BLaER1 treated with 17β-estradiol and CSF1 and Interleukin-3, amounts not matched to agents 10 nM and 100 nM (cell line): Measurements from ENCODE around the gene PURB.

ENCODE experiments used
- H3K27ac ChIP-seq, 11 experiments: shearing (Covaris generic); formaldehyde crosslinking; 2 replicates each; pipeline ENCODE4 v1.8.1; 2022
- H3K27me3 ChIP-seq, 11 experiments: shearing (Covaris generic); formaldehyde crosslinking; 2 replicates each; pipeline ENCODE4 v1.8.1; 2022
- H3K36me3 ChIP-seq, 11 experiments: shearing (Covaris generic); formaldehyde crosslinking; 2 replicates each; pipeline ENCODE4 v1.8.1; 2022
- H3K4me1 ChIP-seq, 10 experiments: shearing (Covaris generic); formaldehyde crosslinking; 2 replicates each; pipeline ENCODE4 v1.8.1; 2022
- H3K4me2 ChIP-seq, 11 experiments: shearing (Covaris generic); formaldehyde crosslinking; 2 replicates each; pipeline ENCODE4 v1.8.1; 2022
- H3K4me3 ChIP-seq, 10 experiments: shearing (Covaris generic); formaldehyde crosslinking; 2 replicates each; pipeline ENCODE4 v1.8.1; 2022
- H3K9ac ChIP-seq, 11 experiments: shearing (Covaris generic); formaldehyde crosslinking; 2 replicates each; pipeline ENCODE4 v1.8.1; 2022
- H3K9me3 ChIP-seq, 11 experiments: shearing (Covaris generic); formaldehyde crosslinking; replicated peaks in 1 of 11; 2 replicates each; pipeline ENCODE4 v1.8.1; 2022
- H4K20me1 ChIP-seq, 11 experiments: shearing (Covaris generic); formaldehyde crosslinking; 2 replicates each; pipeline ENCODE4 v1.8.1; 2022
- Cebpa-rat ChIP-seq, 11 experiments: shearing (Covaris generic); IDR thresholded peaks; 2 replicates each; pipeline ENCODE4 v1.8.1; 2022

The PURB gene

DNA sequence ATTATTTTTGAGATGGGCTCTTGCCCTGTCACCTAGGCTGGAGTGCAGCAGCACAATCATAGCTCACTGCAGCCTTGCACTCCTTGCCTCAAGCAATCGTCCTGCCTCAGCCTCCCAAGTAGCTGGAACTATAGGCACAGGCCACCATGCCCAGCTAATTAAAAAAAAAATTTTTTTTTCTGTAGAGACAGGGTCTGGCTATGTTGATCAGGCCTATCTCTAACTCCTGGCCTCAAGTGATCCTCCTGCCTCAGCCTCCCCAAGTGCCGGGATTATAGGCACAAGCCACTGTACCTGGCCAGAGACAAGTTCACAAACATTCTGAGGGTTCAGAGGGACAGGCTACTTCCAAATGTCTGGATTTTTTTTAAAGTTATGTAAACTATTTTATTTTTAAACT is 32.1 kb upstream of the PURB start:
- TF ChIP-seq Cebpa-rat (IDR thresholded peaks at IDR 0.05), result no peak
- Histone ChIP-seq H3K27me3 (no peaks in the 10 kb centered on the region), H3K36me3 (no peaks in the 10 kb centered on the region), H3K27ac (no peak overlapping the region), H3K4me1 (peaks cover 4 to 26% (median 14%) of the 10 kb centered on the region in 10 experiments), H3K4me2 (no peak overlapping the region), H3K9me3 (peaks cover 0 to 11% (median 5%) of the 10 kb centered on the region in 11 experiments; a peak in 8 of 22 replicates), H4K20me1 (no peaks in the 10 kb centered on the region), H3K4me3 (no peak overlapping the region), H3K9ac (no peak overlapping the region)

DNA sequence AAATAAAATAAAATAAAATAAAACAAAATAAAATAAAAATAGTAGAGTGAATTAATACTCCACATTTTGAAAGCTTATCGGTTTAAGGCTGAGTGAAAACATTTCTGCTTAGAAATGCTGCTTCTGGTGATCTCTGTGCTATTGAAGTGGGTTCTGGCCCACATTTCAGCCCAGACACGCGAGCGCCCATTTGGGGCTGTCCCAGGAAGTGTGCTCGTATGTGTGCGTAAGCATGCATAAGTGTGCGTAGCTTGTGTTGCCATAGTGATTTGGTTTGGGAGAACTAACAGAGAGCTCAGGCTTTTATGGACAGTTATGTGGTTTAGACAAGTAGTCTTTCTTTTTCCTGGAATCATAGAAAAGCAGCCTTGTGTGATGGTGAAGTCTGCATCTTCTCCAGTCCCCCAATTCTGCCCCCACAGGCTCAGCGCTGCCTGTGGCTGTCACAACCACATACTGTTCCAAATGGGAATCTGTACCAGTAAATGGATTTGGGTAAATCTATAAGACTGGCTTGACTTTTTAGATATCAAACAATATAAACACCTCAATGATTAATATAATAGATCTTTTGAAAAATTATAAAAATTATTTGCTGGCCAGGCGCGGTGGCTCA is 29.8 kb upstream of the PURB start:
- 0 out of 22 replicates have a peak overlapping the region, but pooled peaks of 1 of the 11 experiments have one; percentile 26 for H3K9ac ChIP-seq
- no peaks in the 10 kb centered on the region for H3K27me3 ChIP-seq
- peak overlapping the region in 2 of 11 experiments; percentile 32 to 40; a peak in 3 of 22 replicates for H3K27ac ChIP-seq
- H3K36me3 ChIP-seq, result no peaks in the 10 kb centered on the region
- H3K4me3 ChIP-seq, result no peak overlapping the region
- peak overlapping the region in 4 of 11 experiments; percentile 9 to 50 (median 26); a peak in 6 of 22 replicates for H3K4me2 ChIP-seq
- H4K20me1 ChIP-seq, result no peaks in the 10 kb centered on the region
- H3K9me3 ChIP-seq, result peaks cover 0 to 4% (median 0%) of the 10 kb centered on the region in 11 experiments; a peak in 1 of 22 replicates
- TF ChIP-seq Cebpa-rat (IDR thresholded peaks at IDR 0.05), result no peak
- peaks cover 12 to 26% (median 18%) of the 10 kb centered on the region in 10 experiments for H3K4me1 ChIP-seq

DNA sequence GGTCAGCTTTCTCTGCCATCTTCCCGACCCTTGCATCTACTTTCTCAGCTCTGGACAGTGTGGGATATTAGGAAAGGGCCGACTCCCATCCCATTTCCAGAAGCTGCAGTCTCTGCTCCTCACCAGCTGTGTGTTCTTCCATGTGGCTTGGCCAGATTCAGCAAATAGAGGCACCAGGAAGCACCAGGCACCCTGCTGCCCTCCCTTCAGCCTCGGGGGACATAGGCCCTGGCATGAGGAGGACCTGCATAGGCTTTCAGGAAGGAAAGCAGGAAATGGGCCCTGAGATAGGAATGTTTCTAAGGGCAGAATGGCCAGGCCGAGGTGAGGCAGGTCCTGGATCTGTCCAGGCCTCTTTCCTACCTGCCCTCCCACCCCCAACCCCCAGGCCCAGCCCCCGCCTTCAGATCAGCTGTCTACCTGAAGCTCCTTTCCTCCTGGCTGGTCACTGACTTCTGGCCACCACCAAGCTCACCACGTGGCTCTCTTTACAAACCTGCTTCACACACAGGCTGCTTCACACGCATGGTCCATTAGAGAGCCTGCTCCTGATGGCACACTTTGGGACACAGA is 27.5 kb upstream of the PURB start:
- Histone ChIP-seq H3K4me1 (peaks cover 10 to 27% (median 15%) of the 10 kb centered on the region in 10 experiments), H3K4me2 (peak overlapping the region; percentile 16 to 63 (median 53); a peak in 17 of 22 replicates), H4K20me1 (no peaks in the 10 kb centered on the region), H3K4me3 (no peak overlapping the region), H3K9ac (peak overlapping the region in 4 of 11 experiments; percentile 2 to 43 (median 26); a peak in 2 of 22 replicates), H3K9me3 (peaks cover 0 to 4% (median 0%) of the 10 kb centered on the region in 11 experiments; a peak in 1 of 22 replicates), H3K36me3 (no peaks in the 10 kb centered on the region), H3K27ac (peak overlapping the region in 4 of 11 experiments; percentile 15 to 34 (median 30); a peak in 5 of 22 replicates), H3K27me3 (no peaks in the 10 kb centered on the region)
- no peak for TF ChIP-seq Cebpa-rat (IDR thresholded peaks at IDR 0.05)

DNA sequence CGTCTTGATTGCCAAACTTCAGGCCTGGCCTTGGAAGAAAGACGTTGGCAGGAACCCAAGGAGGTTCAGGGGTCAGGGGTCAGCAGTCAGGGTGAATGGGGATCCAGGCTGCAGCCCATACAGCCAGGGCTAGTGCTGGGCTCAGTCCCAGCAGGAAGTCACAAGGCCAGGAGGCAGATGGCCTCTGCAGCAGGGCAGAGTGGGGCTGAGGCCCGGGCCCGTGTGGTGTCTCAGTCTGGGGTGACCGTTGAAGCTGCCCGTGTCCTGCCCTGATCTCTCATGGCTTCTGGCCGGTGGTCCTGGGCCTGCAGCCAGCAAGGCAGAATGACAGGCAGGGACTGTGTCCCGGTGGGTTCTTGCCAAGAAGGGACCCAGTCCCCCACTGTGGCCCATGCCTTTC is 26.6 kb upstream of the PURB start:
- H4K20me1 ChIP-seq, result no peaks in the 10 kb centered on the region
- H3K4me1 ChIP-seq, result peaks cover 10 to 27% (median 15%) of the 10 kb centered on the region in 10 experiments
- no peaks in the 10 kb centered on the region for H3K27me3 ChIP-seq
- H3K9ac ChIP-seq, result peak overlapping the region in 2 of 11 experiments; percentile 2 to 37; a peak in 2 of 22 replicates
- H3K36me3 ChIP-seq, result no peaks in the 10 kb centered on the region
- no peak overlapping the region for H3K4me3 ChIP-seq
- H3K27ac ChIP-seq, result peak overlapping the region in 3 of 11 experiments; percentile 29 to 50 (median 32); a peak in 5 of 22 replicates
- no peak for TF ChIP-seq Cebpa-rat (IDR thresholded peaks at IDR 0.05)
- H3K9me3 ChIP-seq, result peaks cover 0 to 4% (median 0%) of the 10 kb centered on the region in 11 experiments; a peak in 1 of 22 replicates
- H3K4me2 ChIP-seq, result peak overlapping the region; percentile 16 to 63 (median 53); a peak in 16 of 22 replicates

DNA sequence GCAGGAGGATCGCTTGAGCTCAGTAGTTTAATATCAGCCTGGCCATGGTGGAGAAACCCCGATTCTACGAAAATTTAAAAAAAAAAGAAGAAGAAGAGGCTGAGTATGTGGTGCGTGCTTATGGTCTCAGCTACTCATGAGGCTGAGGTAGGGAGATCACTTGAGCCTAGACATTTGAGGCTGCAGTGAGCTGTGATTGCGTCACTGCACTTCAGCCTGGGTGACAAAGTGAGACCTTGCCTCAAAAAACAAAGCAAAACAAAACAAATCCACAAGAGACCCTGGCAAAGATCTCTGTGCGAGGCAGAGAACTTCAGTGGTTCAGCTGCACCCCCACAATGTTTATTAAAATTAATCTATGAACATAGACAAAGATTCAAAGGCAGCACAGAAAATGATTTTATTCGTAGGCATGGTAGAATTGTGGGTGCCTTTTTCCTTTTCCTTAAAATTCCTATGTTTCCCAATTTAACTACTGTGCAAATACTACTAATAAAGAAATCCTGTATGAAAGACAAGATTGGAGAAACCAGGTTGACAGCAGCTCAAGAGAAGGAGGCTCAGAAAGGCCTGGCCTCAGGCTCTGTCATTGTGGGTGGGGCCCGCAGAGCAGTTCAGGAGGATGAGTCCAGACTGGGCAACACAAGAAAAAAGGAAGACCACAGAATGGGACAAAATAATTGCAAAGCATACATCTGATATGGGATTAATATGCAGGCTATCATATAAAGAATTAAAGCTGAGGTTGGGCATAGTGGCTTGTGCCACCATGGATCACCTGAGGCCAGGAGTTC is 24.5 kb upstream of the PURB start:
- Histone ChIP-seq H4K20me1 (no peaks in the 10 kb centered on the region), H3K9me3 (peaks cover 0 to 4% (median 0%) of the 10 kb centered on the region in 11 experiments; a peak in 1 of 22 replicates), H3K27me3 (no peaks in the 10 kb centered on the region), H3K9ac (no peak overlapping the region), H3K4me3 (no peak overlapping the region), H3K36me3 (no peaks in the 10 kb centered on the region), H3K4me2 (no peak overlapping the region; a peak in 3 of 22 replicates), H3K27ac (no peak overlapping the region), H3K4me1 (peaks cover 13 to 20% (median 19%) of the 10 kb centered on the region in 10 experiments; a peak in 19 of 20 replicates)
- TF ChIP-seq Cebpa-rat (IDR thresholded peaks at IDR 0.05), result peak in 3 of 11 experiments; percentile 44 to 72 (median 72); a peak in 5 of 22 replicates

DNA sequence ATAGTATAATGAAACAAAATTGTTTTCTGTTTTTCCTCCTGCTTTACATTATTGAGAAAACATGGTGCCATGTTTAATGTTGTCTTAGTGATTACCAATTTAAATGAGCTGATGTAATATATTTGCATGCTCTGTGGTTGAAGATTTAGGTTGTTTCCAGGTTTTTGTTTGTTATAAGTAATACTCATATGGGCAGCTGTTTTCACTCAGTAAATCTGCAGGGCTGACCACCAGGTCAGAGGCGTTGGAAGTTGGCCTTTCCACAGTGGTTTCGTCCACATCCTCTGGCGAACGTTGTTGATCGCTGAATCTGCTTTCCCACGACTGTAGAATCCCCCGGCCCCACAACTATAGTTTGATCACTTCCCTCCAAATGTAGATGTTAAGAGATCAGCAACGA is 21.6 kb upstream of the PURB start:
- peaks cover 0 to 4% (median 0%) of the 10 kb centered on the region in 11 experiments; a peak in 1 of 22 replicates for H3K9me3 ChIP-seq
- H3K4me1 ChIP-seq, result peaks cover 3 to 12% (median 10%) of the 10 kb centered on the region in 10 experiments; a peak in 18 of 20 replicates
- H3K27me3 ChIP-seq, result no peaks in the 10 kb centered on the region
- H4K20me1 ChIP-seq, result no peaks in the 10 kb centered on the region
- H3K4me2 ChIP-seq, result no peak overlapping the region
- no peak overlapping the region for H3K4me3 ChIP-seq
- TF ChIP-seq Cebpa-rat (IDR thresholded peaks at IDR 0.05), result no peak
- H3K27ac ChIP-seq, result no peak overlapping the region
- H3K36me3 ChIP-seq, result no peaks in the 10 kb centered on the region
- no peak overlapping the region for H3K9ac ChIP-seq

DNA sequence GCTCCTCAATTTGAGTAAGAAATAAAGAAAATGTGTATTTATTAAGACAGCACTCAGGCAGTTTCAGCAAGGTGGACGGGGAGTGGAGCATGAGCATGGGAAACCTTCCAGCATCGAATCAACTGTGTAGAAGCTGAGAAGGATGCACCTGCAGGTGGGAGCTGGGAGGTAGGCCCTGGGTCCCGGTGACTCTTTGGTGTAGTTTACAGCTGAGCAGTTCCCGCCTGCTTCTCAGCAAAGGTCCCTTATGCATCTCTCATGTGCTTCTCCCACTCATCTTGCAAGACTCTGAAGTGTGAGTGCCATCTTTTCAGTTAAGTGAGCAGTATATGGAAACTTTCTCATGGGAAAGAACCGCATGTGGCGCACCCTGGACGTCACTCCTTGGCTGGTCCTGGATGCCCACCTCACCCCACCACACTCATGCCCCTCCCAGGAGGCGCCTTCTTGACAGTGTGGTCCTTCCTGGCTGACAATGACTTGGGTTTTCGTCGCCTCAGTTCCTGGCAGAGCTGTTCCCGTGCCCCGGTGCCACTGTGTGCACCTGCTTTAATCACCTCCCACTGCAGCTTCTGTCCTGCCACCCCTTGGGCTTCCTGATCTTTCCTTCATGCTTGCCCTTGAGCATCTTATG is 19.8 kb upstream of the PURB start:
- no peak overlapping the region for H3K27ac ChIP-seq
- H3K4me1 ChIP-seq, result peaks cover 0 to 8% (median 6%) of the 10 kb centered on the region in 10 experiments; a peak in 5 of 20 replicates
- H3K36me3 ChIP-seq, result no peaks in the 10 kb centered on the region
- H3K9me3 ChIP-seq, result no peaks in the 10 kb centered on the region
- no peak overlapping the region for H3K9ac ChIP-seq
- H4K20me1 ChIP-seq, result no peaks in the 10 kb centered on the region
- H3K4me2 ChIP-seq, result peak overlapping the region in 5 of 11 experiments; percentile 10 to 28 (median 24); a peak in 5 of 22 replicates
- H3K27me3 ChIP-seq, result no peaks in the 10 kb centered on the region
- no peak overlapping the region for H3K4me3 ChIP-seq
- no peak for TF ChIP-seq Cebpa-rat (IDR thresholded peaks at IDR 0.05)

DNA sequence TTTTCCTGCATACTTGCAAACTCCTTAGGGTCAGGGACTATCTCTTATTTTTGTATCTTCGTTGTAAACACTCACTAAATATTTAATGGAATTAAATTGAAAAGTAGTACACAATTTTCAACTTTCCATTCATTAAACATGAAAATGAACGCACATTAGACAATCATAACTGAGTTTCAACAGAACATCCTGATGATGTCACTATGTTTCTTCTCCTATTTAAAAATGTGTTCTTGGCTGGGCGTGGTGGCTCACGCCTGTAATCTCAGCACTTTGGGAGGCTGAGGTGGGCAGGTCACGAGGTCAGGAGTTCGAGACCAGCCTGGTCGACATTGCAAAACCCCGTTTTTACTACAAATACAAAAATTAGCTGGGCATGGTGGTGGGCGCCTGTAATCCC is 14.1 kb upstream of the PURB start:
- no peaks in the 10 kb centered on the region for H3K27me3 ChIP-seq
- peaks cover 0 to 6% (median 0%) of the 10 kb centered on the region in 11 experiments; a peak in 2 of 22 replicates for H3K9me3 ChIP-seq
- H3K4me2 ChIP-seq, result no peak overlapping the region
- no peaks in the 10 kb centered on the region for H4K20me1 ChIP-seq
- no peak for TF ChIP-seq Cebpa-rat (IDR thresholded peaks at IDR 0.05)
- no peak overlapping the region for H3K9ac ChIP-seq
- H3K27ac ChIP-seq, result no peak overlapping the region
- H3K36me3 ChIP-seq, result no peaks in the 10 kb centered on the region
- no peak overlapping the region for H3K4me3 ChIP-seq
- H3K4me1 ChIP-seq, result peaks cover 5 to 17% (median 13%) of the 10 kb centered on the region in 10 experiments; a peak in 16 of 20 replicates
